ENCODE measurements around the gene DNAAF1. TPM values are rescaled to one million over a fixed set of nuclear protein-coding genes. Genes with fewer than 3 reads are reported as not detected.

The DNAAF1 gene
- total and polyA plus RNA-seq, 2 of the 8 experiments (the other 6 are each of a cell fraction or from before 2014, with no cell fraction given), result 0.09 to 0.15 TPM

DNA sequence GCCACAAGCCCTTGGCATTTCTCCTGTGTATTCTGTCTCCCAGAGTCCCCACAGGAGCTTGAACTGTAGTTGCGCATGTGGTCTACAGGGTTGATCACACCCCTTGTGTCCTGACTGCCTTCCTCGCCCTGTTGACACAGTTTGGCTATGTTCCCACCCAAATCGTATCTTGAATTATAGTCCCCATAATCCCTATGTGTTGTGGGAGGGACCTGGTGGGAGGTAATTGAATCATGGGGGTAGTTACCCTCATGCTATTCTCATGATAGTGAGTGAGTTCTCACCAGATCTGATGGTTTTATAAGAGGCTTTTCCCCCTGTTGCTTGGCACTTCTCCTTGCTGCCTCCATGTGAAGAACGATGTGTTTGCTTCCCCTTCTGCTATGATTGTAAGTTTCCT is 67.0 kb downstream of the DNAAF1 start:
- H3K27me3 ChIP-seq (replicated peaks in 1 of 4; ENCODE audit: control insufficient read depth in 3 of 4, extremely low read depth in 1 of 4, insufficient read depth in 3 of 4, low read length in 3 of 4), result no peaks in the 10 kb centered on the region

More for the DNA sequence above, 67.0 kb downstream of the DNAAF1 start:
- Histone ChIP-seq H3K14ac (ENCODE audit: insufficient read length) (no peak overlapping the region), H2AK5ac (ENCODE audit: low read depth, low read length) (no peak overlapping the region), H3K4ac (replicated peaks; ENCODE audit: insufficient read length, low read depth, low read length) (no peak overlapping the region), H2BK5ac (ENCODE audit: low read depth, low read length) (no peak overlapping the region), H3K9ac (replicated peaks in 1 of 4; ENCODE audit: extremely low read depth in 1 of 4, low read depth in 3 of 4, low read length in 3 of 4) (no peak overlapping the region; a peak in 1 of 7 replicates), H4K20me1 (replicated peaks in 1 of 2; ENCODE audit: control insufficient read depth in 1 of 2, insufficient read depth in 2 of 2, low read length in 2 of 2) (no peaks in the 10 kb centered on the region), H3K56ac (replicated peaks; ENCODE audit: insufficient read length, low read depth, low read length) (no peak overlapping the region), H2BK15ac (ENCODE audit: low read length) (no peak overlapping the region), H2BK12ac (ENCODE audit: low read depth, low read length) (no peak overlapping the region), H3K23ac (ENCODE audit: insufficient read length) (no peak overlapping the region), H2BK120ac (replicated peaks; ENCODE audit: low read depth, low read length) (no peak overlapping the region), H3K36me3 (ENCODE audit: control insufficient read depth in 2 of 4, insufficient read depth in 4 of 4, low read length in 3 of 4) (no peaks in the 10 kb centered on the region), H3K79me1 (ENCODE audit: low read depth, low read length) (no peaks in the 10 kb centered on the region), H3K27ac (ENCODE audit: low read depth, low read length) (no peak overlapping the region), H3K4me1 (replicated peaks in 1 of 4; ENCODE audit: control insufficient read depth in 3 of 4, insufficient read depth in 4 of 4, low read length in 3 of 4) (peaks cover 0 to 5% (median 0%) of the 10 kb centered on the region in 4 experiments; a peak in 2 of 7 replicates), H3K23me2 (ENCODE audit: low read depth, low read length) (no peaks in the 10 kb centered on the region), H4K91ac (replicated peaks; ENCODE audit: insufficient read length, low read length) (no peak overlapping the region), H2BK20ac (ENCODE audit: low read length) (no peak overlapping the region), H4K5ac (ENCODE audit: insufficient read length, low read depth, low read length) (no peak overlapping the region), H3K4me2 (ENCODE audit: insufficient read depth in 1 of 2, low read depth in 2 of 2, low read length in 2 of 2) (no peak overlapping the region), H4K8ac (ENCODE audit: extremely low read depth, insufficient read depth, low read length) (no peak overlapping the region), H3K79me2 (ENCODE audit: control insufficient read depth in 1 of 2, insufficient read depth in 2 of 2, low read length in 2 of 2) (no peaks in the 10 kb centered on the region), H3K4me3 (ENCODE audit: extremely low read depth in 1 of 4, insufficient read depth in 2 of 4, low read depth in 3 of 4, low read length in 4 of 4) (no peak overlapping the region), H3K9me3 (ENCODE audit: insufficient read depth in 2 of 2, low read depth in 1 of 2, low read length in 1 of 2) (no peaks in the 10 kb centered on the region), H2AFZ (ENCODE audit: low read length) (no peak overlapping the region), H3K18ac (ENCODE audit: extremely low read depth, low read length) (no peak overlapping the region)
- 84% methylated on average over 4 of the region's 4 CpGs; no CpG with 5 or more reads in 1 of the 2 experiments for WGBS, 2 experiments (ENCODE audit: extremely low coverage in 1 of 2, insufficient coverage in 1 of 2, insufficient read length in 1 of 2, insufficient replicate concordance in 2 of 2, low coverage in 1 of 2, low lambda C conversion rate in 2 of 2, missing lambda C conversion rate in 1 of 2)
- FAIRE-seq (no peak), DNase-seq (ENCODE audit: low read depth in 1 of 2, low spot score in 2 of 2) (no peak)
- ChIA-PET CTCF (ENCODE audit: partially characterized antibody) (interaction anchor here (0.6 to 1.5 kb wide), 3 partner anchors 9 to 153 kb away, joined by 3 to 5 read pairs (median 4); no protein-coding TSS in a partner anchor), POLR2A (ENCODE audit: partially characterized antibody) (no interaction called here)
- TF ChIP-seq SIX5 (IDR thresholded peaks at IDR 0.05; ENCODE audit: low read depth, low read length) (no peak), RBBP5 (IDR thresholded peaks at IDR 0.05; ENCODE audit: borderline replicate concordance, low read depth, low read length) (no peak), SIN3A (conservative IDR thresholded peaks at IDR 0.05 in 1 of 2, IDR thresholded peaks at IDR 0.05 in 1 of 2; ENCODE audit: low read depth in 1 of 2, low read length in 2 of 2) (no peak), POLR2AphosphoS5 (IDR thresholded peaks at IDR 0.05; ENCODE audit: low read depth, low read length) (no peak), SP2 (IDR thresholded peaks at IDR 0.05; ENCODE audit: low read length) (no peak), NRF1 (IDR thresholded peaks at IDR 0.05; ENCODE audit: low read depth, low read length) (no peak), MAFK (IDR thresholded peaks at IDR 0.05; ENCODE audit: low read depth, low read length) (no peak), SUZ12 (IDR thresholded peaks at IDR 0.05; ENCODE audit: low read length) (no peak)
- TF ChIP-seq, protein P1, sequence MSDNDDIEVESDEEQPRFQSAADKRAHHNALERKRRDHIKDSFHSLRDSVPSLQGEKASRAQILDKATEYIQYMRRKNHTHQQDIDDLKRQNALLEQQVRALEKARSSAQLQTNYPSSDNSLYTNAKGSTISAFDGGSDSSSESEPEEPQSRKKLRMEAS (IDR thresholded peaks at IDR 0.05), result no peak

Data from H1 (cell line).